CD14-positive monocyte (primary cell): ENCODE data around the gene CLDN8. TPM values are rescaled to one million over a fixed set of nuclear protein-coding genes. Genes with fewer than 3 reads are reported as not detected.

Experiments
- DNase-seq, 3 donors: peaks; one replicate each; pipeline ENCODE4 v3.0.0-alpha.2; 2011 to 2022
- H2AFZ ChIP-seq: 2 replicates; pipeline ENCODE4 v1.6.0; 2012; ENCODE audit warnings: mild to moderate bottlenecking, low read depth, low read length, inconsistent platforms; ENCODE audit not compliant: insufficient read depth, poor library complexity, severe bottlenecking
- H3K27ac ChIP-seq, 2 donors: 1 replicate in 1 of 2; 2 replicates in 1 of 2; pipeline ENCODE4 v1.5.1; 2012 to 2013; ENCODE audit warnings: low read length in 2 of 2, control low read depth in 1 of 2, inconsistent platforms in 1 of 2, low read depth in 1 of 2, mild to moderate bottlenecking in 1 of 2
- H3K27me3 ChIP-seq, 2 donors: one replicate each; pipeline versions ENCODE4 v1.6.0 to v1.6.1; 2011 to 2013; ENCODE audit warnings: low read length in 2 of 2; ENCODE audit not compliant: control insufficient read depth in 2 of 2, insufficient read depth in 2 of 2
- H3K36me3 ChIP-seq, 2 donors: replicated peaks in 1 of 2; 1 replicate in 1 of 2; 2 replicates in 1 of 2; pipeline versions ENCODE4 v1.5.1 to v1.6.1; 2012 to 2013; ENCODE audit warnings: low read length in 2 of 2, control low read depth in 1 of 2, inconsistent platforms in 1 of 2, mild to moderate bottlenecking in 1 of 2; ENCODE audit not compliant: insufficient read depth in 2 of 2, control insufficient read depth in 1 of 2
- H3K4me1 ChIP-seq, 2 donors: 1 replicate in 1 of 2; 2 replicates in 1 of 2; pipeline versions ENCODE4 v1.5.1 to v1.6.1; 2012 to 2013; ENCODE audit warnings: low read length in 2 of 2, control low read depth in 1 of 2, inconsistent platforms in 1 of 2, mild to moderate bottlenecking in 1 of 2, moderate library complexity in 1 of 2; ENCODE audit not compliant: insufficient read depth in 2 of 2, control insufficient read depth in 1 of 2
- H3K4me2 ChIP-seq: replicated peaks from 2 replicates; pipeline ENCODE3; 2012; ENCODE audit warnings: low read length, moderate library complexity, mild to moderate bottlenecking; ENCODE audit not compliant: poor library complexity, severe bottlenecking; ENCODE audit errors: extremely low read depth
- H3K4me3 ChIP-seq, 3 experiments: fragments of 200-600 bp in 1 of 3; sonication (generic) in 1 of 3; replicated peaks in 1 of 3; 1 replicate in 2 of 3; 2 replicates in 1 of 3; pipeline ENCODE4 v1.5.1; 2011 to 2013; ENCODE audit warnings: low read length in 3 of 3, mild to moderate bottlenecking in 3 of 3, control low read depth in 2 of 3, low read depth in 2 of 3, inconsistent platforms in 1 of 3, moderate library complexity in 1 of 3
- H3K79me2 ChIP-seq: 2 replicates; pipeline ENCODE4 v1.6.0; 2012; ENCODE audit warnings: mild to moderate bottlenecking, control low read depth, inconsistent platforms, low read length, moderate library complexity; ENCODE audit not compliant: insufficient read depth
- H3K9ac ChIP-seq: 2 replicates; pipeline ENCODE4 v1.6.0; 2017; ENCODE audit warnings: low read length, mild to moderate bottlenecking; ENCODE audit not compliant: insufficient read depth, poor library complexity, severe bottlenecking
- H3K9me3 ChIP-seq, 2 donors: replicated peaks in 1 of 2; 1 replicate in 1 of 2; 2 replicates in 1 of 2; pipeline versions ENCODE4 v1.5.1 to v1.6.1; 2012 to 2013; ENCODE audit warnings: low read length in 2 of 2, control low read depth in 1 of 2; ENCODE audit not compliant: control insufficient read depth in 1 of 2, insufficient read depth in 1 of 2
- H4K20me1 ChIP-seq: 2 replicates; pipeline ENCODE4 v1.6.0; 2012; ENCODE audit warnings: mild to moderate bottlenecking, low read length, control low read depth, moderate library complexity; ENCODE audit not compliant: insufficient read depth
- H3K27ac Mint-ChIP-seq, 7 donors: one replicate each; pipeline ENCODE4 v1.8.0; 2020; ENCODE audit warnings: mild to moderate bottlenecking in 7 of 7, mixed read lengths in 7 of 7, moderate library complexity in 6 of 7, inconsistent platforms in 2 of 7
- H3K27me3 Mint-ChIP-seq, 3 donors: one replicate each; pipeline ENCODE4 v1.8.0; 2021 to 2022; ENCODE audit warnings: low read depth in 3 of 3, mild to moderate bottlenecking in 3 of 3, mixed read lengths in 3 of 3, moderate library complexity in 3 of 3, inconsistent platforms in 1 of 3
- H3K36me3 Mint-ChIP-seq, 2 donors: one replicate each; pipeline ENCODE4 v1.8.0; 2020; ENCODE audit warnings: mixed read lengths in 2 of 2, inconsistent platforms in 1 of 2, mild to moderate bottlenecking in 1 of 2
- H3K4me1 Mint-ChIP-seq: one replicate; pipeline ENCODE4 v1.8.0; 2020; ENCODE audit warnings: mild to moderate bottlenecking, mixed read lengths
- H3K4me3 Mint-ChIP-seq, 2 donors: one replicate each; pipeline ENCODE4 v1.8.0; 2020; ENCODE audit warnings: mild to moderate bottlenecking in 2 of 2, mixed read lengths in 2 of 2, moderate library complexity in 1 of 2
- H3K9me3 Mint-ChIP-seq, 7 donors: one replicate each; pipeline ENCODE4 v1.8.0; 2020 to 2022; ENCODE audit warnings: mixed read lengths in 7 of 7, mild to moderate bottlenecking in 6 of 7, moderate library complexity in 6 of 7, inconsistent platforms in 2 of 7
- WGBS: methylation state at CpG from one replicate; pipeline ENCODE4 v1.1.5; 2013; ENCODE audit warnings: missing lambda C conversion rate; ENCODE audit not compliant: insufficient coverage; 5-methylcytosine and 5-hydroxymethylcytosine counted together
- intact Hi-C, 2 donors: fragments of 100-400 bp; cut with micrococcal nuclease; formaldehyde crosslinking; loops; one replicate each; pipeline versions ENCODE4 v1.15.0 to v1.15.1; 2023
- polyA plus RNA-seq, 3 donors: library from polyadenylated mRNA; depleted of rRNA in 1 of 3; unstranded in 2 of 3; stranded (reverse) in 1 of 3; fragments of 300-500 nt in 2 of 3; fragments of >200 nt in 1 of 3; fragmentation: Illumina TruSeq in 2 of 3; gene quantifications; 1 replicate in 2 of 3; 2 replicates in 1 of 3; pipeline ENCODE4 v1.2.3, GENCODE V29; 2012 to 2021
- TF ChIP-seq, protein P1 (sequence below): fragments of 200-600 bp; IDR thresholded peaks from one replicate; pipeline ENCODE4 v1.8.0; 2022; ENCODE audit warnings: antibody characterized with exemption, mild to moderate bottlenecking

Gene CLDN8
- polyA plus RNA-seq, 3 donors = not detected

DNA sequence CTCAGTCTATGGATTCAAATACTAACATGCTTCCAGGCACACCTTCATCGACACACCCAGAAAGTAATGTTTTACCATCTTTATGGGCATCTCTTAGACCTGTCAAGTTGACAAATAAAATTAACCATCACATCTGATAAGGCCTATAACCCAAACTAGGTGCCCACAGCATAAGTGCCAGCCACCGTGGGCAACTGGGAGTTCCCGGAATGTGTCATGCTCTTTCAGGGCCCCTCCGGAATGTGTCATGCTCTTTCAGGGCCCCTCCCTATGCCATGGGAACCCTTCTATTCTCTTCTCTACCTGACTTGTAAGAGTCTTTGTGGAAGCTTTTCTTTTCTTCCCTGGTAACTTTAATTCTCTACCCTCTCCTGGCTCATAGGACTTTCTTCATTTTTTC lies 40.2 kb upstream of the CLDN8 start:
- no peak overlapping the region for H3K4me2 ChIP-seq
- Mint-ChIP-seq H3K27me3 (peaks cover 0 to 2% (median 0%) of the 10 kb centered on the region in 3 donors), H3K36me3 (no peaks in the 10 kb centered on the region), H3K27ac (no peak overlapping the region), H3K4me1 (no peaks in the 10 kb centered on the region), H3K9me3 (peaks cover 0 to 3% (median 0%) of the 10 kb centered on the region in 7 donors), H3K4me3 (no peak overlapping the region)
- no peaks in the 10 kb centered on the region for H3K9me3 ChIP-seq
- H3K36me3 ChIP-seq = no peaks in the 10 kb centered on the region
- no peak overlapping the region for H3K27ac ChIP-seq
- no peaks in the 10 kb centered on the region for H3K27me3 ChIP-seq
- no peaks in the 10 kb centered on the region for H3K4me1 ChIP-seq
- WGBS = 93% methylated on average over 2 of the region's 4 CpGs
- no peak for DNase-seq
- H3K79me2 ChIP-seq = no peaks in the 10 kb centered on the region
- no peaks in the 10 kb centered on the region for H4K20me1 ChIP-seq
- intact Hi-C loops = no loop called here
- TF ChIP-seq, protein P1, sequence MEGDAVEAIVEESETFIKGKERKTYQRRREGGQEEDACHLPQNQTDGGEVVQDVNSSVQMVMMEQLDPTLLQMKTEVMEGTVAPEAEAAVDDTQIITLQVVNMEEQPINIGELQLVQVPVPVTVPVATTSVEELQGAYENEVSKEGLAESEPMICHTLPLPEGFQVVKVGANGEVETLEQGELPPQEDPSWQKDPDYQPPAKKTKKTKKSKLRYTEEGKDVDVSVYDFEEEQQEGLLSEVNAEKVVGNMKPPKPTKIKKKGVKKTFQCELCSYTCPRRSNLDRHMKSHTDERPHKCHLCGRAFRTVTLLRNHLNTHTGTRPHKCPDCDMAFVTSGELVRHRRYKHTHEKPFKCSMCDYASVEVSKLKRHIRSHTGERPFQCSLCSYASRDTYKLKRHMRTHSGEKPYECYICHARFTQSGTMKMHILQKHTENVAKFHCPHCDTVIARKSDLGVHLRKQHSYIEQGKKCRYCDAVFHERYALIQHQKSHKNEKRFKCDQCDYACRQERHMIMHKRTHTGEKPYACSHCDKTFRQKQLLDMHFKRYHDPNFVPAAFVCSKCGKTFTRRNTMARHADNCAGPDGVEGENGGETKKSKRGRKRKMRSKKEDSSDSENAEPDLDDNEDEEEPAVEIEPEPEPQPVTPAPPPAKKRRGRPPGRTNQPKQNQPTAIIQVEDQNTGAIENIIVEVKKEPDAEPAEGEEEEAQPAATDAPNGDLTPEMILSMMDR = no peak
- no peak overlapping the region for H2AFZ ChIP-seq
- no peak overlapping the region for H3K4me3 ChIP-seq
- H3K9ac ChIP-seq = no peak overlapping the region

- 57% methylated on average over 1 of the region's 1 CpG for WGBS
- TF ChIP-seq, protein P1 = no peak
- no peaks in the 10 kb centered on the region for H3K79me2 ChIP-seq
- no peaks in the 10 kb centered on the region for H3K27me3 ChIP-seq
- no peaks in the 10 kb centered on the region for H3K4me1 ChIP-seq
- H3K4me3 ChIP-seq = no peak overlapping the region
- Mint-ChIP-seq H3K4me1 (no peaks in the 10 kb centered on the region), H3K9me3 (peaks cover 0 to 3% (median 0%) of the 10 kb centered on the region in 7 donors), H3K27ac (no peak overlapping the region), H3K27me3 (peaks cover 0 to 2% (median 0%) of the 10 kb centered on the region in 3 donors), H3K36me3 (no peaks in the 10 kb centered on the region), H3K4me3 (no peak overlapping the region)
- no peaks in the 10 kb centered on the region for H3K9me3 ChIP-seq
- H3K27ac ChIP-seq = no peak overlapping the region
- H4K20me1 ChIP-seq = no peaks in the 10 kb centered on the region
- H3K4me2 ChIP-seq = no peak overlapping the region
- H3K9ac ChIP-seq = no peak overlapping the region
- no peak overlapping the region for H2AFZ ChIP-seq
- intact Hi-C loops = no loop called here
- H3K36me3 ChIP-seq = no peaks in the 10 kb centered on the region
- no peak for DNase-seq
Observed at GRCh38 chr21:30255679-30256078, 39.8 kb upstream of the CLDN8 start.
